IMR-90 (cell line): ENCODE results near the gene CRISPLD2. TPM values are rescaled to one million over a fixed set of nuclear protein-coding genes. Genes with fewer than 3 reads are reported as not detected.
A peak's percentile ranks its signal among the peaks of the same experiment; 100 is the strongest.

Experiments
- ATAC-seq: fragments of 200-7000 bp; cut with Tn5 transposase; 2 replicates; pipeline ENCODE4 v1.9.1; 2020; ENCODE audit warnings: low read depth, mild to moderate bottlenecking, moderate library complexity
- BruUV-seq: library from RNA; stranded (reverse); fragments of 400-500 nt; replicated peaks from 2 replicates; lab custom pipeline; 2021; lab: Mats Ljungman, UMichigan
- CTCF ChIA-PET: fragments of 300-600 bp; formaldehyde crosslinking; extraction: SDS; loops from one replicate; lab custom pipeline; 2021; ENCODE audit warnings: antibody characterized with exemption; lab: Yijun Ruan, JAX
- POLR2A ChIA-PET: fragments of 300-600 bp; sonication (Branson Sonifier 250); formaldehyde crosslinking; loops from one replicate; lab custom pipeline; 2022; ENCODE audit warnings: antibody characterized with exemption; ENCODE audit not compliant: unreplicated experiment; lab: Charles Lee
- DNase-seq: peaks from one replicate; pipeline ENCODE4 v3.0.0; 2013
- H2AFZ ChIP-seq: replicated peaks from 2 replicates; pipeline ENCODE3; 2013; ENCODE audit warnings: low read length, mild to moderate bottlenecking; ENCODE audit not compliant: poor library complexity
- H2AK5ac ChIP-seq: 2 replicates; pipeline ENCODE4 v1.6.1; 2013; ENCODE audit warnings: low read depth, low read length, inconsistent platforms
- H2AK9ac ChIP-seq: replicated peaks from 2 replicates; pipeline ENCODE3; 2013; ENCODE audit warnings: mild to moderate bottlenecking, low read depth, low read length, moderate library complexity; ENCODE audit not compliant: poor library complexity
- H2BK120ac ChIP-seq: 2 replicates; pipeline ENCODE4 v1.6.1; 2013; ENCODE audit warnings: low read depth, low read length, inconsistent platforms
- H2BK15ac ChIP-seq: 3 replicates; pipeline ENCODE4 v1.6.1; 2013; ENCODE audit warnings: low read depth, low read length, inconsistent platforms
- H2BK20ac ChIP-seq: 2 replicates; pipeline ENCODE4 v1.6.1; 2013; ENCODE audit warnings: low read depth, mild to moderate bottlenecking, inconsistent platforms, low read length, moderate library complexity
- H2BK5ac ChIP-seq: 2 replicates; pipeline ENCODE4 v1.6.1; 2013; ENCODE audit warnings: mild to moderate bottlenecking, low read depth, low read length, inconsistent platforms; ENCODE audit not compliant: poor library complexity, severe bottlenecking
- H3K14ac ChIP-seq: replicated peaks from 2 replicates; pipeline ENCODE4 v1.6.1; 2013; ENCODE audit warnings: low read depth, low read length, inconsistent platforms
- H3K18ac ChIP-seq: 2 replicates; pipeline ENCODE4 v1.6.1; 2013; ENCODE audit warnings: low read depth, low read length, control low read depth
- H3K23ac ChIP-seq: 2 replicates; pipeline ENCODE4 v1.6.1; 2013; ENCODE audit warnings: low read depth, low read length, inconsistent platforms
- H3K27ac ChIP-seq: 2 replicates; pipeline ENCODE4 v1.5.1; 2013; ENCODE audit warnings: mild to moderate bottlenecking, control low read depth, low read length; ENCODE audit not compliant: insufficient read depth
- H3K27me3 ChIP-seq: 2 replicates; pipeline ENCODE4 v1.6.1; 2013; ENCODE audit warnings: low read length; ENCODE audit not compliant: control insufficient read depth, insufficient read depth
- H3K36me3 ChIP-seq: 2 replicates; pipeline ENCODE4 v1.6.1; 2013; ENCODE audit warnings: low read length, mixed read lengths; ENCODE audit not compliant: control insufficient read depth, insufficient read depth
- H3K4ac ChIP-seq: 2 replicates; pipeline ENCODE4 v1.6.1; 2013; ENCODE audit warnings: low read depth, low read length, inconsistent platforms
- H3K4me1 ChIP-seq: 2 replicates; pipeline ENCODE4 v1.6.1; 2013; ENCODE audit warnings: low read length, mixed read lengths; ENCODE audit not compliant: control insufficient read depth, insufficient read depth
- H3K4me2 ChIP-seq: 2 replicates; pipeline ENCODE4 v1.6.1; 2013; ENCODE audit warnings: low read depth, mild to moderate bottlenecking, control low read depth, low read length, moderate library complexity
- H3K4me3 ChIP-seq: 2 replicates; pipeline ENCODE4 v1.5.1; 2013; ENCODE audit warnings: low read depth, mild to moderate bottlenecking, control low read depth, low read length, moderate library complexity; ENCODE audit not compliant: insufficient read depth
- H3K56ac ChIP-seq: 2 replicates; pipeline ENCODE4 v1.6.1; 2013; ENCODE audit warnings: low read length, inconsistent platforms; ENCODE audit not compliant: insufficient read depth; ENCODE audit errors: extremely low read depth
- H3K79me1 ChIP-seq, 2 experiments: 2 replicates each; pipeline ENCODE4 v1.6.1; 2013; ENCODE audit warnings: low read length in 2 of 2, inconsistent platforms in 1 of 2, low read depth in 1 of 2
- H3K9ac ChIP-seq: 2 replicates; pipeline ENCODE4 v1.6.1; 2013; ENCODE audit warnings: low read depth, low read length, control low read depth
- H3K9me1 ChIP-seq: 2 replicates; pipeline ENCODE4 v1.6.1; 2013; ENCODE audit warnings: low read length, inconsistent platforms; ENCODE audit not compliant: insufficient read depth
- H3K9me3 ChIP-seq: 2 replicates; pipeline ENCODE4 v1.6.1; 2013; ENCODE audit warnings: low read length; ENCODE audit not compliant: control insufficient read depth, insufficient read depth
- H4K20me1 ChIP-seq: 2 replicates; pipeline ENCODE4 v1.6.1; 2013; ENCODE audit warnings: low read length, inconsistent platforms; ENCODE audit not compliant: insufficient read depth
- H4K5ac ChIP-seq: 2 replicates; pipeline ENCODE4 v1.6.1; 2013; ENCODE audit warnings: mild to moderate bottlenecking, low read depth, low read length, control low read depth
- H4K8ac ChIP-seq, 2 experiments: 2 replicates each; pipeline ENCODE4 v1.6.1; 2013; ENCODE audit warnings: low read depth in 2 of 2, low read length in 2 of 2, control low read depth in 1 of 2, inconsistent platforms in 1 of 2
- H4K91ac ChIP-seq: 2 replicates; pipeline ENCODE4 v1.6.1; 2013; ENCODE audit warnings: low read depth, low read length, inconsistent platforms; ENCODE audit not compliant: insufficient read depth
- CEBPB ChIP-seq: IDR thresholded peaks from 2 replicates; pipeline ENCODE4 v1.6.1; 2012; ENCODE audit warnings: low read depth, low read length, improper control_type of control experiment
- ELK1 ChIP-seq: fragments of 150-350 bp; IDR thresholded peaks from 2 replicates; pipeline ENCODE4 v1.6.1; 2016; ENCODE audit warnings: low read depth, mild to moderate bottlenecking, low read length, moderate library complexity, borderline replicate concordance
- FOS ChIP-seq: fragments of 150-350 bp; IDR thresholded peaks from 2 replicates; pipeline ENCODE4 v1.6.1; 2016; ENCODE audit warnings: low read depth, low read length
- MAZ ChIP-seq: IDR thresholded peaks from 2 replicates; pipeline ENCODE4 v1.6.1; 2012; ENCODE audit warnings: low read depth, mild to moderate bottlenecking, low read length, improper control_type of control experiment, moderate library complexity, borderline replicate concordance
- MXI1 ChIP-seq: IDR thresholded peaks from 2 replicates; pipeline ENCODE4 v1.6.1; 2012; ENCODE audit warnings: low read depth, mild to moderate bottlenecking, low read length, moderate library complexity, borderline replicate concordance
- NFE2L2 ChIP-seq: fragments of 150-350 bp; IDR thresholded peaks from 2 replicates; pipeline ENCODE4 v1.6.1; 2016; ENCODE audit warnings: low read depth, mild to moderate bottlenecking, low read length
- POLR2A ChIP-seq: IDR thresholded peaks from 2 replicates; pipeline ENCODE4 v1.6.1; 2012; ENCODE audit warnings: mild to moderate bottlenecking, low read depth, low read length
- RAD21 ChIP-seq: IDR thresholded peaks from 2 replicates; pipeline ENCODE4 v1.6.1; 2012; ENCODE audit warnings: low read length, improper control_type of control experiment
- RCOR1 ChIP-seq: IDR thresholded peaks from 2 replicates; pipeline ENCODE4 v1.6.1; 2012; ENCODE audit warnings: mild to moderate bottlenecking, low read length, improper control_type of control experiment; ENCODE audit not compliant: insufficient replicate concordance
- RFX5 ChIP-seq: IDR thresholded peaks from 2 replicates; pipeline ENCODE4 v1.8.0; 2012; ENCODE audit warnings: low read depth, mild to moderate bottlenecking, low read length, moderate library complexity
- SMC3 ChIP-seq: fragments of 150-350 bp; IDR thresholded peaks from 2 replicates; pipeline ENCODE4 v1.6.1; 2016; ENCODE audit warnings: low read depth, mild to moderate bottlenecking, antibody characterized with exemption, low read length, moderate library complexity
- WGBS, 2 experiments: methylation state at CpG; one replicate each; pipeline versions ENCODE4 v1.1.5 to v1.1.7; 2013; ENCODE audit warnings: missing lambda C conversion rate in 2 of 2; ENCODE audit not compliant: insufficient read length in 1 of 2; ENCODE audit errors: extremely low coverage in 2 of 2; 5-methylcytosine and 5-hydroxymethylcytosine counted together
- dilution Hi-C: fragments of 300-500 bp; cut with HindIII; formaldehyde crosslinking; loops from one replicate; pipeline ENCODE4 v1.14.3; 2018; ENCODE audit warnings: low sequenced_read_pairs; ENCODE audit not compliant: unreplicated experiment
- in situ Hi-C: fragments of 300-500 bp; cut with MboI; formaldehyde crosslinking; loops from 3 replicates; pipeline ENCODE4 v1.14.3; 2019; ENCODE audit warnings: low sequenced_read_pairs, inconsistent platforms, mixed read lengths
- intact Hi-C: fragments of 100-400 bp; cut with micrococcal nuclease; formaldehyde crosslinking; loops from 2 replicates; pipeline ENCODE4 v1.10.0; 2022
- polyA plus RNA-seq, 3 experiments: library from polyadenylated mRNA; depleted of rRNA; stranded (reverse); fragments of >200 nt; gene quantifications; 2 replicates each; pipeline ENCODE4 v1.2.3, GENCODE V29; 2012; ENCODE audit warnings: low replicate concordance in 1 of 3
- total RNA-seq: library from RNA; depleted of rRNA; stranded (reverse); fragments of >200 nt; gene quantifications from 2 replicates; pipeline ENCODE4 v1.2.3, GENCODE V29; 2012
- TF ChIP-seq, protein P1 (sequence below): conservative IDR thresholded peaks from 2 replicates; pipeline ENCODE4 v1.5.1; 2012; ENCODE audit warnings: mild to moderate bottlenecking, low read depth, low read length, improper control_type of control experiment

The CRISPLD2 gene
- total and polyA plus RNA-seq, 2 of the 4 experiments (the other 2 are of a cell fraction) = 23.1 to 37.5 TPM

DNA sequence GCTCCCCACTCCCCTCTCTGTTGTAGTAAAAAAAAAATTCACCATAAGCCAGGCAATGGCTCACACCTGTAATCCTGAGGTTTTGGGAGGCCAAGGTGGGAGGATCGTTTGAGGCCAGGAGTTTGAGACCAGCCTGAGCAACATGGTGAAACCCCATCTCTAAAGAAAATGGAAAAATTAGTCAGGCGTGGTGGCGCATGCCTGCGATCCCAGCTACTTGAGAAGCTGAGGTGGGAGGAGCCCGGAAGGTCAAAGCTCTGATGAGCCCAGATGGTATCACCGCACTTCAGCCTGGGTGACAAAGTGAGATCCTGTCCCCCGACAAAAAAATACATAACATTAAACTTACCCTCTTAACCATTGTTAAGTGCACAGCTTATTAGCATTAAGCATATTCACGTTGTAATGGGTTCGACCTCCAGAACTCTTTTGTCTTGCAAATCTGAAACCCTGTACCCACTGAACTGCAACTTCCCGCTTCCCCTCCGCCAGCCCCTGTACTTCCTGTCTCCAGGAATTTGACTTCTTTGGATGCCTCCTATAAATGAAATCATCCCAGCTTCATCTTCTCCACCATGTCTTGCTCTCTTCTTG lies 66.8 kb downstream of the CRISPLD2 start:
- ATAC-seq (no peak), DNase-seq (no peak)
- BruUV-seq = no TSS peak
- Histone ChIP-seq H3K36me3 (peaks cover 60% of the 10 kb centered on the region), H3K23ac (no peak overlapping the region), H3K4me1 (peaks cover 2% of the 10 kb centered on the region; the same call in 1 of the 2 replicates), H2BK15ac (no peak overlapping the region), H2AK5ac (no peak overlapping the region), H4K20me1 (no peaks in the 10 kb centered on the region), H3K9me3 (no peaks in the 10 kb centered on the region), H3K79me1 (peaks cover 2 to 6% of the 10 kb centered on the region in 2 experiments; a peak in 1 of 4 replicates), H2BK5ac (no peak overlapping the region), H3K14ac (no peak overlapping the region), H3K18ac (no peak overlapping the region), H2BK20ac (no peak overlapping the region), H4K91ac (no peak overlapping the region), H3K9me1 (peaks cover 7% of the 10 kb centered on the region), H2AK9ac (peak overlapping the region; percentile 8), H3K4ac (no peak overlapping the region), H3K27ac (no peak overlapping the region), H3K9ac (no peak overlapping the region), H3K4me2 (no peak overlapping the region), H3K4me3 (no peak overlapping the region), H4K5ac (no peak overlapping the region), H2AFZ (no peak overlapping the region), H4K8ac (no peak overlapping the region), H2BK120ac (no peak overlapping the region), H3K56ac (no peak overlapping the region), H3K27me3 (no peaks in the 10 kb centered on the region)
- WGBS, 2 experiments = 100% methylated on average over 6 of the region's 11 CpGs; no CpG with 5 or more reads in 1 of the 2 experiments
- POLR2A ChIA-PET = no interaction called here
- intact Hi-C loops (no loop called here), in situ Hi-C loops (no loop called here), dilution Hi-C loops (no loop called here)
- TF ChIP-seq SMC3 (no peak), FOS (no peak), MAZ (no peak), ELK1 (no peak), NFE2L2 (no peak), RFX5 (no peak), RAD21 (no peak), MXI1 (no peak), RCOR1 (no peak), POLR2A (no peak), CEBPB (no peak)
- TF ChIP-seq, protein P1, sequence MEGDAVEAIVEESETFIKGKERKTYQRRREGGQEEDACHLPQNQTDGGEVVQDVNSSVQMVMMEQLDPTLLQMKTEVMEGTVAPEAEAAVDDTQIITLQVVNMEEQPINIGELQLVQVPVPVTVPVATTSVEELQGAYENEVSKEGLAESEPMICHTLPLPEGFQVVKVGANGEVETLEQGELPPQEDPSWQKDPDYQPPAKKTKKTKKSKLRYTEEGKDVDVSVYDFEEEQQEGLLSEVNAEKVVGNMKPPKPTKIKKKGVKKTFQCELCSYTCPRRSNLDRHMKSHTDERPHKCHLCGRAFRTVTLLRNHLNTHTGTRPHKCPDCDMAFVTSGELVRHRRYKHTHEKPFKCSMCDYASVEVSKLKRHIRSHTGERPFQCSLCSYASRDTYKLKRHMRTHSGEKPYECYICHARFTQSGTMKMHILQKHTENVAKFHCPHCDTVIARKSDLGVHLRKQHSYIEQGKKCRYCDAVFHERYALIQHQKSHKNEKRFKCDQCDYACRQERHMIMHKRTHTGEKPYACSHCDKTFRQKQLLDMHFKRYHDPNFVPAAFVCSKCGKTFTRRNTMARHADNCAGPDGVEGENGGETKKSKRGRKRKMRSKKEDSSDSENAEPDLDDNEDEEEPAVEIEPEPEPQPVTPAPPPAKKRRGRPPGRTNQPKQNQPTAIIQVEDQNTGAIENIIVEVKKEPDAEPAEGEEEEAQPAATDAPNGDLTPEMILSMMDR = no peak
- CTCF ChIA-PET = interaction anchor here (1.2 kb wide), 1 partner anchor 84 kb away, joined by 3 read pairs; no protein-coding TSS in a partner anchor
